ENCODE data around the gene SEMA3G.

DNA sequence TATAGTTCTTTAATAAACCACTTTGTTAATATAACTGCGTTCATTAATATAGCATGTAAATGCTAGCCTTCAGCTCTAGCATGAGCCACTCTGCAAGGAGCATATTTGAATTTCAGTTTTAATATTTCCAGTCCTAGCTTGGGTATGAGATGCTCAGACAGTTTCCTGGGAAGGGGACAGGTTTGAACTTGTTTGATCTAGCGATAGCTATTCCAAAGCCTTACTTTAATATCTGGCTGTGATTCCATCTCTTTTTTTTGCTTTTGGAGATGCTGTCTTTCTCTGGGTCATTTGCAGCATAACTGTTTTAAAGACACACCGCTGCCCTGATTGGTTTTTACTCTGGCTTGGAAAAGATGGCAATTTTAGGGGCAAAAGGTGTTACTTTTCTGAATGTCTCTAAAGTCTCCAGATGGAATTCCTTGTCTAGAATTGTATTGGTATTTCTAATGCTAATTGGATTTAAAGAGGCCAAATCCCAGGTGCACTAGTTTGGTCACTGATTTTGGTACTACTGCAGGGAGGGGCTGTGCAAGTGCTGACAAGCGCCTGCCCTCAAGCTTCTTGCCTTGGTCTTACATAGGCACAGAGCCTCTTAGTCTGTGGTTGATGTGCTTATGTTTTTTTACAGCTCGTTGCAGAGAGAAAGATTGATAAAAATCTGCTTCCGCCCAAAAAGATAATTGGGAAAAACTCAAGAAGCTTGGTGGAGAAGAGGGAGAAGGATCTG lies 13.3 kb upstream of the SEMA3G start:
- TF ChIP-seq, protein P1, sequence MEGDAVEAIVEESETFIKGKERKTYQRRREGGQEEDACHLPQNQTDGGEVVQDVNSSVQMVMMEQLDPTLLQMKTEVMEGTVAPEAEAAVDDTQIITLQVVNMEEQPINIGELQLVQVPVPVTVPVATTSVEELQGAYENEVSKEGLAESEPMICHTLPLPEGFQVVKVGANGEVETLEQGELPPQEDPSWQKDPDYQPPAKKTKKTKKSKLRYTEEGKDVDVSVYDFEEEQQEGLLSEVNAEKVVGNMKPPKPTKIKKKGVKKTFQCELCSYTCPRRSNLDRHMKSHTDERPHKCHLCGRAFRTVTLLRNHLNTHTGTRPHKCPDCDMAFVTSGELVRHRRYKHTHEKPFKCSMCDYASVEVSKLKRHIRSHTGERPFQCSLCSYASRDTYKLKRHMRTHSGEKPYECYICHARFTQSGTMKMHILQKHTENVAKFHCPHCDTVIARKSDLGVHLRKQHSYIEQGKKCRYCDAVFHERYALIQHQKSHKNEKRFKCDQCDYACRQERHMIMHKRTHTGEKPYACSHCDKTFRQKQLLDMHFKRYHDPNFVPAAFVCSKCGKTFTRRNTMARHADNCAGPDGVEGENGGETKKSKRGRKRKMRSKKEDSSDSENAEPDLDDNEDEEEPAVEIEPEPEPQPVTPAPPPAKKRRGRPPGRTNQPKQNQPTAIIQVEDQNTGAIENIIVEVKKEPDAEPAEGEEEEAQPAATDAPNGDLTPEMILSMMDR (IDR thresholded peaks at IDR 0.05), result no peak
- TF ChIP-seq POLR2A (IDR thresholded peaks at IDR 0.05), result no peak
